Left renal pelvis (tissue), 4 donors: ENCODE measurements around the gene CLEC14A. TPM values are rescaled to one million over a fixed set of nuclear protein-coding genes. Genes with fewer than 3 reads are reported as not detected.
A peak's percentile ranks its signal among the peaks of the same experiment; 100 is the strongest.

Experiments used
- DNase-seq, 4 donors: peaks; one replicate each; pipeline ENCODE4 v3.0.0-alpha.2; 2013; ENCODE audit warnings: low read depth in 4 of 4, low spot score in 3 of 4
- polyA plus RNA-seq, 4 donors: library from polyadenylated mRNA; unstranded; fragments of 120-200 nt; gene quantifications; one replicate each; pipeline ENCODE4 v1.2.1, GENCODE V29; 2013; ENCODE audit not compliant: insufficient read length in 4 of 4

Gene CLEC14A, protein sequence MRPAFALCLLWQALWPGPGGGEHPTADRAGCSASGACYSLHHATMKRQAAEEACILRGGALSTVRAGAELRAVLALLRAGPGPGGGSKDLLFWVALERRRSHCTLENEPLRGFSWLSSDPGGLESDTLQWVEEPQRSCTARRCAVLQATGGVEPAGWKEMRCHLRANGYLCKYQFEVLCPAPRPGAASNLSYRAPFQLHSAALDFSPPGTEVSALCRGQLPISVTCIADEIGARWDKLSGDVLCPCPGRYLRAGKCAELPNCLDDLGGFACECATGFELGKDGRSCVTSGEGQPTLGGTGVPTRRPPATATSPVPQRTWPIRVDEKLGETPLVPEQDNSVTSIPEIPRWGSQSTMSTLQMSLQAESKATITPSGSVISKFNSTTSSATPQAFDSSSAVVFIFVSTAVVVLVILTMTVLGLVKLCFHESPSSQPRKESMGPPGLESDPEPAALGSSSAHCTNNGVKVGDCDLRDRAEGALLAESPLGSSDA
- 10 to 100 TPM; 10.8 to 17.0 (median 15.7) TPM for polyA plus RNA-seq

DNA sequence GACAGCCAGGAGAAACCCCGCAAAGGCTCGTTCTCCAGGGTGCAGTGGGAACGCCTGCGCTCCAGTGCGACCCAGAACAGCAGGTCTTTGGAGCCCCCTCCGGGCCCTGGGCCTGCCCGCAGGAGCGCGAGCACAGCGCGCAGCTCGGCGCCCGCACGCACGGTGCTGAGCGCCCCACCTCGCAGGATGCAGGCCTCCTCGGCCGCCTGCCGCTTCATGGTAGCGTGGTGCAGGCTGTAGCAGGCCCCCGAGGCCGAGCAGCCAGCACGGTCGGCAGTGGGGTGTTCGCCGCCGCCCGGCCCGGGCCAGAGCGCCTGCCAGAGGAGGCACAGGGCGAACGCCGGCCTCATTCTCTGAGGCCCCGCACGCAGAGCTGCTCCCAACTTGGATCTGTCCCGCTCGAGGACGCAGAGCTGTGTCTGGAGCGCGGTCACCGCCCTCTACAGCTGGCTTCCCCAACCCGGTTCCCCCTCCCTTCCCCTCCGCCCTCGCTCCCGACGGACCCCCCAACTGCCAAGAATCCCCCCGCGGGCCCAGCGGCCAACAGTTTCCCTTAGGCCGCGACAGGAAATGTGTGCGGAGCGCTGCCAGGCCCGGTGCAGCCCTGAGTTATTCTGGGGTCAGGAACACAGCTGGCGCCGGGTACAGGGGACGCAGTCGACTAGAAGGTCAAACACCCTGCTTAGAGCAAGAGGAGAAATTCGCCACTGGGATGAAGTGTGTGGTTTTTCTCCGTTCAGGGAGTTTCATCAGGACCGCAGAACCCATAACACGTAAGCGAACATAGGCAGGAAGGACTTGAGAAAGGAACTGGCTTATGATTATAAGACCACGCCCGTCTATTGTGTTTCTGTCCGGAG, at the start of gene CLEC14A:
TSS of gene CLEC14A (minus strand) at position 421 of the 860 bp plus-strand sequence. CDS start at position 350, 71 bp downstream.
- DNase-seq = peak; percentile 17 to 36 (median 32)

DNA sequence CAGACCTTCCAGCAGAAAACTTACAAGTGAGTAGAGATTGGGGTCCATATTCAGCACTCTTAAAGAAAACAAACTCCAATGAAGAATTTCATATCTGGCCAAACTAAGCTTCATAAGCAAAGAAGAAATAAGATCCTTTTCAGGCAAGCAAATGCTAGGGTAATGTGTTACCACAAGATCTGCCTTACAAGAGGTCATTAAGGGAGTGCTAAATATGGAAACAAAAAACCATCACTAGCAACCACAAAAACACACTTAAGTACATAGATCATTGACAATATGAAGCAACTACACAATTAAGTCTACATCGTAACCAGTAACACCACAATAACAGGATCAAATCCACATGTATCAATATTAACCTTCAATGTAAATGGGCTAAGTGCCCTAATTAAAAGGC, 47.1 kb upstream of the CLEC14A start:
- no peak for DNase-seq

DNA sequence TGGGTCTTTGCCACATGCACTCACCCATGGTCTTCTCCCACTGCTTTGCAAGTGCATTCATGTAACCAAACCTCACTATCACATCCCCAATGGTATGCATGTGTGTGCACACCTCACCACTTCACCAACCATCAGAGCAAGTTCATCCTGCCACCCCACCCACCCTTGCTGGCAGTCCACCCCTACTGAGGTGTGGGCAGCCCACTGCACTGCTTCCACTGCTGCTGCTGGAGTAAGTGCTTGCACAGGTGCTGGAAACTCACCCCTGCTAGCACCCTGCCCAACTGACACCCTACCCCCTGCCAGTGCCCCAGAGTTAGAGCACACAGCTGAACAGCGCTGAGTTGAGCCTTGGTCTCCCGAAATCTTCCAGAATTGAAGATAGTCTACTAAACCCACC, 46.1 kb upstream of the CLEC14A start:
- DNase-seq = no peak

DNA sequence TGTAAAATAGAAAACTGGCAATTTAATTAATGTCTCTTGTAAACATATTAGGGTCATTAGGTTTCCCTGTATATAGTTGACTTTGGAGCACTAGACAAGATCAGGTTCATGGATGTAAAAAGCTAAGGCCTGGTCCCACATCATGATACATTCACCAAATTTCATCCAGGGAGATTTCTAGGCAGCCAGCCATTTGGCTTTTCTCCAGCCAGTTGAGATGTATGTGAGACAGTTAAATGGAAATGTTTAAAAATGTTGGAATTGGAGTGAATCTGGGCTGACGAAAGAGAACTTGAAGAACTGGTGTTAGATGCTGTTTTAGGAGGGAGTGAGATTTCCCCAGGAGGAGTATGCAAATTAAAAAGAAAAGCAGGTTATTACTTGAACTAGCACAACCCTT, 41.8 kb upstream of the CLEC14A start:
- DNase-seq = no peak

DNA sequence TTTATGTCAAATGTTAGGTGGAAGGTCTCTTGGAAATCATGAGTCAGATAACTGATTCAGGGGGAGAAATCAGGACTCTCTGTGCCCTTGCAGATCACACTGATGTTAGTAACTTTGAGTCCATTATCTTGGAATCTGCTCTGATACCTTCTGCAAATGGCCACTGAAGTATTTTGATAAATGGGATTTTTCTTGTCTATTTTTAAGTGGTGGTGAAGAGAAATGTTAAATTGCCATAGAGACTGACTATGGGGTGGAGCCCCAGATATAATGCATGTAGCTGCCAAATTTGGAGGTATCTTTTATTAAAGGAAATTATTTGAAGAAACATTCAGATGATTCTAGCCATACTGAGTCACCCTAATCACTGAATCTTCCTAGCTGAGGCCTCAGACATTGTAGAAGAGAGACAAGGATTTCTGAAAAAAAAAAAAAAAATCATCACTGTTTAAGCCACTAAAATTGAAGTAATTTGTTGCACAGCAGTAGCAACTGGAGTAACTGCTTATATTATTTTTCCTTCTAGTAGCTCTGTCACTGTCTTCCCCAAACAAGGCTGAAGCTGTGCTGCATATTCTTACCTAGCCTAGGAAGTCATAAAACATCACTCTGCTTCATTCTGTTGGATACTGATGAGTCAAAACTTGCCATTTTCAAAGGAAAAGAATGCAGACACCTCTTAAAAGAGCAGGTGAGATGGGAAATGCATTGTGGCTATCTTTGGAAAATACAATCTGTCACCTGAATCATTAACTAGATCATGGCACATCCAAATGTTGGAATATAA, 36.0 kb upstream of the CLEC14A start:
- no peak for DNase-seq

DNA sequence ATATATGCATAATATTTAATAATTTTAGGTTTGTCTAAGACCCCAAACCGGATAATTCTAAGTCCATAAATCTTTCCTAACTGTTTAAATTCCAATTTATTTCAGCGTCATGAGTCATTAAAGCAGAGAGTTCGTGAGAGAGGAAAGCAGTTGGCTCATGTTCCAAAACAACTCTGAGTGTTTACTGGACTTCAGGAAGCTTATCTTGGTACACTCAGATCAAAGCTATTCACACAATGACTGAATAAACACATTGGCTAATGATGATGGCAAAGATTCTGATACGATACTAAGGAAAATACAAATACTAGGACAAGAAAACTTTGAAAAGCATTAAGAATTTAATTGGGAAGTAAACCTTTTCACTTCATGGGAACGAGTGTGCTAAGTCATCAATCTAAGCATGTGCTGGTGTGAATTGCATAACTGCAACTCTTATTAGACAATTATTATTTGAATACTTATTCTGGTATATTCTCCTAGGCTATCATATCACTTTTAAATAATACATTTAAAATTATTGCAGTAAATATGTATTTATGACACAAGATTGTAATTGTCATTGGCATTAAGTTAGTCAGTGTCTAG, 34.8 kb upstream of the CLEC14A start:
- no peak for DNase-seq

DNA sequence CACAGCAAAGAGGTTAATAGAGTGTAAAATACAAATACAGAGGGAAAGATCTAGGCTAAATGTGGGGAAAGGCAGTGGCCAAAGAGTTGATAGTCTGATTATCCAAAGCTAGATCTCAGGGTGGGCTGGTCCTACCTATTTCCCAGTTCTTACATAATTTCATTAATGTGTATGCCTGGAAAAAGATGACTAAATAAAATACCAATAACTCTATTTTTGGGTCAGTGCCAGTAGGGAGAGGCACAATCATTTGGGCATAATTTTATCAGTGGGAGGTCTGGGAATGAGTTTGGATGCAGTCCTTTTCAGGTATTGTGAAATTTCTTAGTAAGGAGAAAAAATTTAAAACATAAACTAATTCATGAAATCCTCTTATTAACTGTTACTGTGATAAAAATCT, 30.6 kb upstream of the CLEC14A start:
- no peak for DNase-seq

DNA sequence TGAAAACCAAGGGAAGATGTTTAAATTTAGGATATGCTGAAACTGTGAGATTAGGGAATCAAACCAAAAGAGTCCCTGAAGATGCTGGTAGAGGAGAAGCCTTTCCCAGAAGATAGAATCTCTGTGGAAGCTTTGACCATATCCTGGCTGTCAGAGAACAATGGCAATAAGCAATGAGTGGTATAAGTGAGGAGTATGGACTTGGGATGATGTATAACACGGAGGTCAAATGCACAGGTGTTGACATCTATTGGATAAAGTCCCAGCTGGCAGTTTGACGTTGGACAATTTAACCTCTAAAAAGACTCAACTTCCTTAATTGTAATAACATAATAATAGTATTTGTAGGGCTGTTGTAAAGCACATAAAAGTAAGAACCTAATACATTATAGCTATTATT, 30.1 kb upstream of the CLEC14A start:
- no peak for DNase-seq

DNA sequence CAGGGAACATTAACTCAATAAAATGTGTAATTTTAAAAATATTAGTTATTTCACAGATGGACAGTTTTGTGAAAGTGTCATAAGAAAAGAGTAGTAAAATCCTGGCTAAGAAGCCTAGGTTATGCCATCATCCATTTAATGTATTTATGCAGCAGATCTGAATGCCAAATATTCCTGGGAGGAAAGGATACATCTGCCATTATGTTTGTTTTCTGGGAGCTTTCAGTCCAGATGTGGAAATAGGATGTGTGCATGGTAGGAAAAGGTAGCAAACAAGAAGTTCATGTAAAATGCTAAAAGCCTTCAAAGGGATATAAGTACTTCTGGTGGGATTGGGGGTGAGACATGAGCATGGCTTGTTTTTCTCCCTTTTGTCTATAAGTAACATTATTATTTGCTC, 27.0 kb upstream of the CLEC14A start:
- no peak for DNase-seq

DNA sequence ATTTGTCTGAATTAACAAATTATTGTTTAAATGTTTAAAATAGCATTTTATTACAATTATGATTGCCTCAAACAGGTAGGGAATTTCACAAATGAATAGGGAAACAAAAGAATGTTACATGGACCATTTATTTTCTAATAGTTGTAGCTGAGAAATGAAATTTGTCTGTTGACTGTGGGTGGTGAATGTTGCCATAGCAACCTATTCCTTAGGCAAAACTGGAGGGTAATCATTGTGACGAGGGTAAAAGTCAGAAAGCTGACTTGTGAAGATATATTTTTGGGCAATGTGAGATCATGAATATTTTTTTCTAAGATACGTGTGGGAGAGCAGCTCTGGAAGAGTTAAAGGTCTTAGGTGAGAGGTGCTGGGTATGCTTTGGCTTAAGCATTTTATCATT, 24.2 kb upstream of the CLEC14A start:
- DNase-seq = peak in 1 of 4 donors; percentile 3

DNA sequence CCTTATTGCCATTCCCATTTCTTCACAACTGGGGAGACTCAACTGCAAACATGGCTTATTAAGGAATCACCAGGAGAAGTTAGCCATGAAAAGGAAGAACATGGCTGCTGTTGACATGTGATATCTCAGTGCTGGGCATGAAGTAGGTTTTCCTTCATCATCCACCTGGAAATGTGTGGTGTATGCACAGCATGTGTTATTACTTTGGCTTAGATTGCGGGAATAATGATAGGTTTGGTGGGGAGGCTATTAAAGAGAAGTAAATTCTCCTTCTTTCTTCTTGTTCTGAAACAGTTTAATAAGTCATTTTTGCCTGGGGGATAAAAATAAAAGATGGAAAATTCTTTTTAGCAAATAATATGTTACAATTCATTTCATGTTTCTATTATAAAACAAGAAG, 23.7 kb upstream of the CLEC14A start:
- no peak for DNase-seq

DNA sequence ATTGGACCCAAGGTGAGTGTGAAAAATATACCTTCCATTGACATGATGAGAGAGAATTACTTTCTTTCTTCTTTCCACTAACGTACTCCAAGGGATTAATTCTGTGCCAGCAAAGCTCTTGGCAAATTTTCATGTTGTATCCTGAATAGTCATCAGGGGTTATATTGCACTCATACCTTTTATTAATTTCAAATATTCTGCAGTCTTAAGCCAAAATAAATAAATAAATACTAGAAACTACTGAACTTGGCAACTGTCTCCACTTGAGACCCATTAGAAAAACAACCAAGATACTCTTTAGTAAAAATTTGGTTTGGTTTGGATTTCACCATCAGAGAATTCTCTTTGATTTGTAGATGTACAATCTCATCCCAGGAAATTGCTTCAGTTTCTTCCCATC, 22.1 kb upstream of the CLEC14A start:
- DNase-seq = no peak

DNA sequence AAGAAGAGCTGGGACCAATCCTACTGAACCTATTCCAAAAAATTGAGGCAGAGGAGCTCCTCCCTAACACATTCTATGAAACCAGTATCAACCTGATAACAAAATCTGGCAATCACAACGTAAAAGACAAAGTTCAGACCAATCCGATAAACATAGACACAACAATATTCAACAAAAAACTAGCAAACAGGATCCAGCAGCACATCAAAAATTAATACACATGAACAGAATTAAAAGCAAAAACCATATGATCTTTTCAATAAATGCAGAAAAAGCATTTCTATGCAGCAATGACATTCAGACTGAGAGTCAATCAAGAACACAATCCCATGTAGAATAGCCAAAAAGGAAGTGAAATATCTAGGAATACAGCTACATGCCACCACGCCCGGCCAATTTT, 7.0 kb upstream of the CLEC14A start:
- no peak for DNase-seq

DNA sequence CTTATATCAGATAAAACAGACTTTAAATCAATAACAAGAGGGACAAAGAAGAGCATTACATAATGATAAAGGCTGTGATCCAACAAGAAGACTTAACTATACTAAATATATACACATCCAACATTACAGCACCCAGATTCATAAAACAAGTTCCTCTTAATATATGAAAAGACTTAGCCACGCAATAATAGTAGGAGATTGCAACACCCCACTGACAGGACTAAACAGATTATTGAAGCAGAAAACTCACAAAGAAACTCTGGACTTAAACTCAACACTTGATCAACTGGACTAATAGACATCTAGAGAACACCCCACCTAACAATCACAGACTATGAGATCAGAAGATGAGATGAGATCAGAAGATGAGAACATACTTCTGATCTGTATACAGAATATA, 5.7 kb upstream of the CLEC14A start:
- no peak for DNase-seq

DNA sequence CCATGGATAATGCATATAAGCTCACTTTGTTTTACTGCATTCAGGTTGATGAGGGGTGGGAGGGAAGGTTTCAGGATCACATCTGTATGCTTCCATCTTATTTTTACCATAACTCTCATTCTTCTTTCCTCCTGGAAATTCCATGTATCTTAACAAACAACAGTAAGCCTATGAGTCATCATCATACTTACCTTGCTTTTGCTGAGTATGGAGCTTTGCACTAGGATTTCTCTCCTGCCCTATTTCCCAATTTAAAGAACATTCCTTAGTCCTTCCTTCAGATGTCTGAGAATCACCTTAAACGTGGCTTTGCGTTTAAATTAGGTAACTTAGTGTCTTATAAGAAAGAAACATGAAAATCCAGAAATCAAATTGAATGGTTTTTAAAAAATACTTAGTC, 1.6 kb upstream of the CLEC14A start:
- DNase-seq = no peak

DNA sequence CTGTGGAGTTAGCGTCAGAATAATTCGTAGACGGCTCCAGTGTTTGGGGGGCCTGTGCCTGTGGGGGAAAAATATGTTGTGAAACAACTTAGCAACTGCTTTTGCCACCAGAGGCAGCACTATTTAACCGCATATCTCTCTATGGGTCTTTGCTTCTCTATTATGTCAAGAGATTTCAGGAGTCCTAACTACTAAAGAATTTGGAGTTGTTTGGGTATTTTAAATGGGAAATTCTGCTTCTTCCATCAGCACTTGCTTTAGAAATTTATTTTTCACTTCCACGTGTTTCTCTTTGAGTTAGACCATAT, 594 bp upstream of the CLEC14A start:
- DNase-seq = no peak

DNA sequence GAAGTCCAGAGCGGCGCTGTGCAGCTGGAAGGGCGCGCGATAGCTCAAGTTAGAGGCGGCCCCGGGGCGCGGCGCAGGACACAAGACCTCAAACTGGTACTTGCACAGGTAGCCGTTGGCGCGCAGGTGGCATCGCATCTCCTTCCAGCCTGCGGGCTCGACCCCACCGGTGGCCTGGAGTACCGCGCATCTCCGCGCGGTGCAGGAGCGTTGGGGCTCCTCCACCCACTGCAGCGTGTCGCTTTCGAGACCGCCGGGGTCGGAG, 553 bp downstream of the CLEC14A start:
- DNase-seq = peak in 1 of 4 donors; percentile 35

DNA sequence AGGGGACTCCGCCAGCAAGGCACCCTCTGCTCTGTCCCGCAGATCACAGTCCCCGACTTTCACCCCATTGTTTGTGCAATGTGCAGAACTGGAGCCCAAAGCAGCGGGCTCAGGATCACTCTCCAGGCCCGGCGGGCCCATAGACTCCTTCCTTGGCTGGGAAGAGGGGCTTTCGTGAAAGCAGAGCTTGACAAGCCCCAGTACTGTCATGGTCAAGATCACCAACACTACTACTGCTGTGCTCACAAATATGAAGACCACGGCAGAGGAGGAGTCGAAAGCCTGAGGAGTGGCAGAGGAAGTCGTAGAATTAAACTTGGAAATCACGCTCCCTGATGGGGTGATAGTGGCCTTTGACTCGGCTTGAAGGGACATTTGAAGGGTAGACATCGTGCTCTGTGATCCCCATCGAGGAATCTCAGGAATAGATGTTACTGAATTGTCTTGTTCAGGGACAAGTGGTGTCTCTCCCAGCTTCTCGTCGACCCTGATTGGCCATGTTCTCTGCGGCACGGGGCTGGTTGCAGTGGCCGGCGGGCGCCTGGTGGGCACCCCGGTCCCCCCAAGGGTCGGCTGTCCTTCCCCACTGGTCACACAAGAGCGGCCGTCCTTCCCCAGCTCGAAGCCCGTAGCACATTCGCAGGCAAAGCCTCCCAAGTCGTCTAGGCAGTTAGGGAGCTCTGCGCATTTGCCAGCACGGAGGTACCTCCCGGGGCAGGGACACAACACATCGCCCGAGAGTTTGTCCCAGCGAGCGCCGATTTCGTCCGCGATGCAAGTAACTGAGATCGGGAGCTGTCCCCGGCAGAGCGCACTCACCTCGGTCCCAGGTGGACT, 1.1 kb downstream of the CLEC14A start:
- peak in 1 of 4 donors; percentile 24 for DNase-seq

DNA sequence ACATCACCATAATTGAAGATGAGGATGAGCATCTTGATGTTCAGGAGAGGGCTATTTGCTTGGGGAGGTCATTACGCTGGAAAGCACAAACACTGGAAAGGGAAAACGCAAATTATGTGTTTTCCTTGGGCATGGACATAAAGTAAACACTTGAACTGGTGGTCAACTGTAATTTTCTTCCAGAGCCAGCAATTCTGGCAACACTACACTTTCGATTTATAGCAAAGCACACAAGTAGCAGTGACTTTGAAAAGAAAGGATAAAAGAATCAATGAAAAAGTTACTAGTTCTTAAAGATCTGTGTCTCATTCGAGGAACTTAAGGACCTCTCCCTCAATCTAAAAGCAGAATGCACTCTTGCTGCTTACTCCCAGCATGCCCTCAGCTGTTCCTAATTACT, 2.2 kb downstream of the CLEC14A start:
- DNase-seq = no peak
